IMR-90 (cell line): ENCODE data around the gene STX16. TPM values are rescaled to one million over a fixed set of nuclear protein-coding genes. Genes with fewer than 3 reads are reported as not detected.
A peak's percentile ranks its signal among the peaks of the same experiment; 100 is the strongest.

Experiments used
- ATAC-seq: fragments of 200-7000 bp; cut with Tn5 transposase; 2 replicates; pipeline ENCODE4 v1.9.1; 2020; ENCODE audit warnings: low read depth, mild to moderate bottlenecking, moderate library complexity
- BruUV-seq: library from RNA; stranded (reverse); fragments of 400-500 nt; replicated peaks from 2 replicates; lab custom pipeline; 2021; lab: Mats Ljungman, UMichigan
- CTCF ChIA-PET: fragments of 300-600 bp; formaldehyde crosslinking; extraction: SDS; loops from one replicate; lab custom pipeline; 2021; ENCODE audit warnings: antibody characterized with exemption; lab: Yijun Ruan, JAX
- POLR2A ChIA-PET: fragments of 300-600 bp; sonication (Branson Sonifier 250); formaldehyde crosslinking; loops from one replicate; lab custom pipeline; 2022; ENCODE audit warnings: antibody characterized with exemption; ENCODE audit not compliant: unreplicated experiment; lab: Charles Lee
- DNase-seq: peaks from one replicate; pipeline ENCODE4 v3.0.0; 2013
- H2AFZ ChIP-seq: replicated peaks from 2 replicates; pipeline ENCODE3; 2013; ENCODE audit warnings: low read length, mild to moderate bottlenecking; ENCODE audit not compliant: poor library complexity
- H2AK5ac ChIP-seq: 2 replicates; pipeline ENCODE4 v1.6.1; 2013; ENCODE audit warnings: low read depth, low read length, inconsistent platforms
- H2AK9ac ChIP-seq: replicated peaks from 2 replicates; pipeline ENCODE3; 2013; ENCODE audit warnings: mild to moderate bottlenecking, low read depth, low read length, moderate library complexity; ENCODE audit not compliant: poor library complexity
- H2BK120ac ChIP-seq: 2 replicates; pipeline ENCODE4 v1.6.1; 2013; ENCODE audit warnings: low read depth, low read length, inconsistent platforms
- H2BK15ac ChIP-seq: 3 replicates; pipeline ENCODE4 v1.6.1; 2013; ENCODE audit warnings: low read depth, low read length, inconsistent platforms
- H2BK20ac ChIP-seq: 2 replicates; pipeline ENCODE4 v1.6.1; 2013; ENCODE audit warnings: low read depth, mild to moderate bottlenecking, inconsistent platforms, low read length, moderate library complexity
- H2BK5ac ChIP-seq: 2 replicates; pipeline ENCODE4 v1.6.1; 2013; ENCODE audit warnings: mild to moderate bottlenecking, low read depth, low read length, inconsistent platforms; ENCODE audit not compliant: poor library complexity, severe bottlenecking
- H3K14ac ChIP-seq: replicated peaks from 2 replicates; pipeline ENCODE4 v1.6.1; 2013; ENCODE audit warnings: low read depth, low read length, inconsistent platforms
- H3K18ac ChIP-seq: 2 replicates; pipeline ENCODE4 v1.6.1; 2013; ENCODE audit warnings: low read depth, low read length, control low read depth
- H3K23ac ChIP-seq: 2 replicates; pipeline ENCODE4 v1.6.1; 2013; ENCODE audit warnings: low read depth, low read length, inconsistent platforms
- H3K27ac ChIP-seq: 2 replicates; pipeline ENCODE4 v1.5.1; 2013; ENCODE audit warnings: mild to moderate bottlenecking, control low read depth, low read length; ENCODE audit not compliant: insufficient read depth
- H3K27me3 ChIP-seq: 2 replicates; pipeline ENCODE4 v1.6.1; 2013; ENCODE audit warnings: low read length; ENCODE audit not compliant: control insufficient read depth, insufficient read depth
- H3K36me3 ChIP-seq: 2 replicates; pipeline ENCODE4 v1.6.1; 2013; ENCODE audit warnings: low read length, mixed read lengths; ENCODE audit not compliant: control insufficient read depth, insufficient read depth
- H3K4ac ChIP-seq: 2 replicates; pipeline ENCODE4 v1.6.1; 2013; ENCODE audit warnings: low read depth, low read length, inconsistent platforms
- H3K4me1 ChIP-seq: 2 replicates; pipeline ENCODE4 v1.6.1; 2013; ENCODE audit warnings: low read length, mixed read lengths; ENCODE audit not compliant: control insufficient read depth, insufficient read depth
- H3K4me2 ChIP-seq: 2 replicates; pipeline ENCODE4 v1.6.1; 2013; ENCODE audit warnings: low read depth, mild to moderate bottlenecking, control low read depth, low read length, moderate library complexity
- H3K4me3 ChIP-seq: 2 replicates; pipeline ENCODE4 v1.5.1; 2013; ENCODE audit warnings: low read depth, mild to moderate bottlenecking, control low read depth, low read length, moderate library complexity; ENCODE audit not compliant: insufficient read depth
- H3K56ac ChIP-seq: 2 replicates; pipeline ENCODE4 v1.6.1; 2013; ENCODE audit warnings: low read length, inconsistent platforms; ENCODE audit not compliant: insufficient read depth; ENCODE audit errors: extremely low read depth
- H3K79me1 ChIP-seq, 2 experiments: 2 replicates each; pipeline ENCODE4 v1.6.1; 2013; ENCODE audit warnings: low read length in 2 of 2, inconsistent platforms in 1 of 2, low read depth in 1 of 2
- H3K9ac ChIP-seq: 2 replicates; pipeline ENCODE4 v1.6.1; 2013; ENCODE audit warnings: low read depth, low read length, control low read depth
- H3K9me1 ChIP-seq: 2 replicates; pipeline ENCODE4 v1.6.1; 2013; ENCODE audit warnings: low read length, inconsistent platforms; ENCODE audit not compliant: insufficient read depth
- H3K9me3 ChIP-seq: 2 replicates; pipeline ENCODE4 v1.6.1; 2013; ENCODE audit warnings: low read length; ENCODE audit not compliant: control insufficient read depth, insufficient read depth
- H4K20me1 ChIP-seq: 2 replicates; pipeline ENCODE4 v1.6.1; 2013; ENCODE audit warnings: low read length, inconsistent platforms; ENCODE audit not compliant: insufficient read depth
- H4K5ac ChIP-seq: 2 replicates; pipeline ENCODE4 v1.6.1; 2013; ENCODE audit warnings: mild to moderate bottlenecking, low read depth, low read length, control low read depth
- H4K8ac ChIP-seq, 2 experiments: 2 replicates each; pipeline ENCODE4 v1.6.1; 2013; ENCODE audit warnings: low read depth in 2 of 2, low read length in 2 of 2, control low read depth in 1 of 2, inconsistent platforms in 1 of 2
- H4K91ac ChIP-seq: 2 replicates; pipeline ENCODE4 v1.6.1; 2013; ENCODE audit warnings: low read depth, low read length, inconsistent platforms; ENCODE audit not compliant: insufficient read depth
- CEBPB ChIP-seq: IDR thresholded peaks from 2 replicates; pipeline ENCODE4 v1.6.1; 2012; ENCODE audit warnings: low read depth, low read length, improper control_type of control experiment
- CHD1 ChIP-seq: IDR thresholded peaks from 2 replicates; pipeline ENCODE4 v1.6.1; 2012; ENCODE audit warnings: low read depth, low read length, improper control_type of control experiment
- CTCF ChIP-seq: conservative IDR thresholded peaks from 2 replicates; pipeline ENCODE4 v1.5.1; 2012; ENCODE audit warnings: mild to moderate bottlenecking, low read depth, low read length, improper control_type of control experiment
- FOS ChIP-seq: fragments of 150-350 bp; IDR thresholded peaks from 2 replicates; pipeline ENCODE4 v1.6.1; 2016; ENCODE audit warnings: low read depth, low read length
- MXI1 ChIP-seq: IDR thresholded peaks from 2 replicates; pipeline ENCODE4 v1.6.1; 2012; ENCODE audit warnings: low read depth, mild to moderate bottlenecking, low read length, moderate library complexity, borderline replicate concordance
- POLR2A ChIP-seq: IDR thresholded peaks from 2 replicates; pipeline ENCODE4 v1.6.1; 2012; ENCODE audit warnings: mild to moderate bottlenecking, low read depth, low read length
- RFX5 ChIP-seq: IDR thresholded peaks from 2 replicates; pipeline ENCODE4 v1.8.0; 2012; ENCODE audit warnings: low read depth, mild to moderate bottlenecking, low read length, moderate library complexity
- SMC3 ChIP-seq: fragments of 150-350 bp; IDR thresholded peaks from 2 replicates; pipeline ENCODE4 v1.6.1; 2016; ENCODE audit warnings: low read depth, mild to moderate bottlenecking, antibody characterized with exemption, low read length, moderate library complexity
- USF2 ChIP-seq: fragments of 150-350 bp; IDR thresholded peaks from 2 replicates; pipeline ENCODE4 v1.6.1; 2017; ENCODE audit warnings: mild to moderate bottlenecking, antibody characterized with exemption, low read length, low read depth
- WGBS, 2 experiments: methylation state at CpG; one replicate each; pipeline versions ENCODE4 v1.1.5 to v1.1.7; 2013; ENCODE audit warnings: missing lambda C conversion rate in 2 of 2; ENCODE audit not compliant: insufficient read length in 1 of 2; ENCODE audit errors: extremely low coverage in 2 of 2; 5-methylcytosine and 5-hydroxymethylcytosine counted together
- dilution Hi-C: fragments of 300-500 bp; cut with HindIII; formaldehyde crosslinking; loops from one replicate; pipeline ENCODE4 v1.14.3; 2018; ENCODE audit warnings: low sequenced_read_pairs; ENCODE audit not compliant: unreplicated experiment
- in situ Hi-C: fragments of 300-500 bp; cut with MboI; formaldehyde crosslinking; loops from 3 replicates; pipeline ENCODE4 v1.14.3; 2019; ENCODE audit warnings: low sequenced_read_pairs, inconsistent platforms, mixed read lengths
- intact Hi-C: fragments of 100-400 bp; cut with micrococcal nuclease; formaldehyde crosslinking; loops from 2 replicates; pipeline ENCODE4 v1.10.0; 2022
- polyA plus RNA-seq, 3 experiments: library from polyadenylated mRNA; depleted of rRNA; stranded (reverse); fragments of >200 nt; gene quantifications; 2 replicates each; pipeline ENCODE4 v1.2.3, GENCODE V29; 2012; ENCODE audit warnings: low replicate concordance in 1 of 3
- total RNA-seq: library from RNA; depleted of rRNA; stranded (reverse); fragments of >200 nt; gene quantifications from 2 replicates; pipeline ENCODE4 v1.2.3, GENCODE V29; 2012

STX16 gene
- total and polyA plus RNA-seq, 2 of the 4 experiments (the other 2 are of a cell fraction): 26.9 to 58.2 TPM

- peaks cover 8% of the 10 kb centered on the region for H3K36me3 ChIP-seq
- DNase-seq (no peak), ATAC-seq (no peak)
- no peaks in the 10 kb centered on the region for H3K79me1 ChIP-seq
- no peak overlapping the region for H2AK5ac ChIP-seq
- no peak overlapping the region for H4K8ac ChIP-seq
- H3K27ac ChIP-seq: no peak overlapping the region
- in situ Hi-C loops: no loop called here
- dilution Hi-C loops: no loop called here
- ChIA-PET CTCF (no interaction called here), POLR2A (no interaction called here)
- intact Hi-C loops: no loop called here
- no peak overlapping the region for H3K9ac ChIP-seq
- H2AK9ac ChIP-seq: no peak overlapping the region
- H2AFZ ChIP-seq: peak overlapping the region; percentile 51
- no peak overlapping the region for H4K5ac ChIP-seq
- no peak overlapping the region for H2BK5ac ChIP-seq
- WGBS, 2 experiments: 74% methylated on average over 11 of the region's 28 CpGs; no CpG with 5 or more reads in 1 of the 2 experiments
- no peaks in the 10 kb centered on the region for H4K20me1 ChIP-seq
- H3K9me3 ChIP-seq: no peaks in the 10 kb centered on the region
- no peaks in the 10 kb centered on the region for H3K4me1 ChIP-seq
- no peak overlapping the region for H3K4me2 ChIP-seq
- H3K14ac ChIP-seq: no peak overlapping the region
- no peak overlapping the region for H3K56ac ChIP-seq
- H3K9me1 ChIP-seq: no peaks in the 10 kb centered on the region
- no peaks in the 10 kb centered on the region for H3K27me3 ChIP-seq
- TF ChIP-seq RFX5 (no peak), CTCF (no peak), USF2 (no peak), CEBPB (no peak), MXI1 (no peak), FOS (no peak), SMC3 (no peak), POLR2A (no peak), CHD1 (no peak)
- no TSS peak for BruUV-seq
- no peak overlapping the region for H2BK15ac ChIP-seq
- no peak overlapping the region for H3K4me3 ChIP-seq
- H4K91ac ChIP-seq: no peak overlapping the region
- no peak overlapping the region for H3K18ac ChIP-seq
- no peak overlapping the region for H2BK120ac ChIP-seq
- H3K4ac ChIP-seq: no peak overlapping the region
- H2BK20ac ChIP-seq: no peak overlapping the region
- H3K23ac ChIP-seq: no peak overlapping the region
Measured at GRCh38 chr20:58708246-58708931, 57.3 kb downstream of the STX16 start.
